Adipocyte (in vitro differentiated cells): ENCODE measurements around the gene EFNA5.

Experiments
- DNase-seq: peaks from one replicate; pipeline ENCODE4 v3.0.0-alpha.2; 2015; ENCODE audit warnings: low read depth
- H3K27me3 ChIP-seq: replicated peaks from 2 replicates; pipeline ENCODE4 v1.7.0; 2013; ENCODE audit warnings: mild to moderate bottlenecking, low read length, moderate library complexity; ENCODE audit not compliant: control insufficient read depth, insufficient read depth
- H3K36me3 ChIP-seq: 2 replicates; pipeline ENCODE4 v1.7.0; 2013; ENCODE audit warnings: low read length, mild to moderate bottlenecking, moderate library complexity; ENCODE audit not compliant: control insufficient read depth, insufficient read depth, severe bottlenecking
- H3K4me1 ChIP-seq: 2 replicates; pipeline ENCODE4 v1.7.0; 2013; ENCODE audit warnings: mild to moderate bottlenecking, low read length, moderate library complexity; ENCODE audit not compliant: control insufficient read depth, insufficient read depth
- H3K4me3 ChIP-seq: 2 replicates; pipeline ENCODE4 v1.7.0; 2013; ENCODE audit warnings: mild to moderate bottlenecking, low read length, moderate library complexity
- H3K9ac ChIP-seq: 2 replicates; pipeline ENCODE4 v1.7.0; 2013; ENCODE audit warnings: mild to moderate bottlenecking, low read length, moderate library complexity
- H3K9me3 ChIP-seq: 2 replicates; pipeline ENCODE4 v1.7.0; 2013; ENCODE audit warnings: mild to moderate bottlenecking, low read length, moderate library complexity; ENCODE audit not compliant: control insufficient read depth

EFNA5 gene

DNA sequence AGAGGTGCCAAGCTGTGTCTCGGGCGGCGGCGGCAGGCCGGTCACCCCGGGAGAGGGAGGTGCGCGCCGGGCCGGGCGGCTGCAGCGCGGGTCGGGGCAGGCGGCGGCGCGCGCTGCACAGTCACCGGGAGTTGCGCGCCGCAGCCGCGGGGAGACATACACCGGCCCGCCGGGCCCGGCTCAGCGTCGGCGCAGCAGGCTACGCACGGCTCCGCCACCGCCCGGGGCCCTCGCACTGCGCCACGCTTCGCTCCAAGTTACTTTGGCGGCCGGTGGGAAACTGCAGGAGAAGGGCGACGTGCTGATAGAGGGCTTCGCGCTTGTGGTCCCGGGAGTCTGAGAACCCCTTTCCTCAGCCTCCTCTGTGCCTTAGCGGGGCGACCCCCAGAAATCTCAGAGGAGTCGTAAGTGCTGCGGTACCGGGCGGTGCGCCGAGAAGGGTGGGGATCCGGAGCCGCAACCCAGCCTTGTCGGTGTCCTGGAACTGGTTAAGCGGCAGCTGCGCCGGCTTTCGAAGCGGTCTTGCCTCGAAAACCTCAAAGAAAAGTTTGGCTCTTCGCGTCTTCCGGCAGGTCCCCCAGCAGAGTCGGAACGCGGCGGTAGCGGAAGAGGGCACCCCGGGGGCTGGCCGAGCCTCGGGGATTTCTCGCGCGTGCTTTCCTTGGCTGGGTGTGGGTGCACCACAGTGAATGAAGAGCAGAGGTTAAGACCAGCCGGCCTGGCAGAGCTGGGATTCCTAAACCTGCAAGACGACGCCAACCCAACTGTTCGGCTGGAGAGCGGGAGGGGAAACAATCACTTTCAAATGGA, at the start of gene EFNA5:
TSS of gene EFNA5 (minus strand) at position 6 of the 810 bp plus-strand sequence.
- Histone ChIP-seq H3K27me3 (no peaks in the 10 kb centered on the region), H3K4me1 (peaks cover 16% of the 10 kb centered on the region), H3K9me3 (no peaks in the 10 kb centered on the region), H3K9ac (peak within 1 kb of the TSS; percentile 91), H3K4me3 (peak within 1 kb of the TSS; percentile 93), H3K36me3 (no peaks in the 10 kb centered on the region)
- peak; percentile 79 for DNase-seq

DNA sequence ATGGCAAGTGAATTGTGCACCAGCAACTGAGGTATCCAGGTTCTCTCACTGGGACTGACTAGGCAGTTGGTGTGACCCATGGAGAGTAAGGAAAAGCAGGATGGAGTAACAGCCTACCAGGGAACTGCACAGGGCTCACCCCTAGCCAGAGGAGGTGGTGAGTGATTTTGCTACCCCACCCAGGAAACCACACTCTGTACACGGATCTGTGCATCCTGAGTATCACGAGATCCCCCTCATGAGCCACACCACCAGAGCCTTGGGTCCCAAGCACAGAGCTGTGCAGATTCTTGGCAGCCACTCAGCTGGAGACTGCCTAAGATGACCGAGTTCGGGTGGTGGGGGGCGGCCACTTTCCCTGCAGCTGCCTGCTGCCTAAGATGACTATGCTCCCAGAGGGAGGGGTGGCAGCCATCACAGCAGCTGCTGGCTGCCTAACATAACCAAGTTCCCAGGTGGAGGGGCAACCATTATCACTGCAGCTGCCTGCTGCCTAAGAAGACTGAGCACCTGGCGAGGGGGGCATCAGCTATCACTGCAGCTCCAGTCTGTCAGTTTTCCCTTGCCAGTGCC, 48.4 kb upstream of the EFNA5 start:
- H3K4me1 ChIP-seq, result no peaks in the 10 kb centered on the region
- no peak for DNase-seq
- H3K4me3 ChIP-seq, result no peak overlapping the region
- no peaks in the 10 kb centered on the region for H3K36me3 ChIP-seq
- no peak overlapping the region for H3K9ac ChIP-seq
- H3K9me3 ChIP-seq, result peaks cover 22% of the 10 kb centered on the region
- H3K27me3 ChIP-seq, result no peaks in the 10 kb centered on the region

DNA sequence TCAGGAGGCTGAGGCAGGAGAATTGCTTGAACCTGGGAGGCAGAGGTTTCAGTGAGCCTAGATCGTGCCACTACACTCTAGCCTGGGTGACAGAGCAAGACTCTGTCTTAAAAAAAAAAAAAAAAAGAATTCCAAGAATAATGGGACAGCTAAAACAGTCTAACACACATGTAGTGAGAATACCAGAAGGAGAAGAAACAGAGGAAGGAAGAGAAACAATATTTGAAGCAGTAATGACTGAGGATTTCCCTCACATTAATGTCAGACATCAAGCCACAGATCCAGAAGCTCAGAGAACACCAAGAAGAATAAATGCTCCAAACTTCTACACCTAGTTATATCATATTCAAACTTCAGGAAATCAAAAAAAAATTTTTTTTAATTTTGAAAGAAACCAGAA, 47.1 kb upstream of the EFNA5 start:
- Histone ChIP-seq H3K9ac (no peak overlapping the region), H3K4me3 (no peak overlapping the region), H3K9me3 (peaks cover 22% of the 10 kb centered on the region), H3K4me1 (no peaks in the 10 kb centered on the region), H3K27me3 (no peaks in the 10 kb centered on the region), H3K36me3 (no peaks in the 10 kb centered on the region)
- no peak for DNase-seq

DNA sequence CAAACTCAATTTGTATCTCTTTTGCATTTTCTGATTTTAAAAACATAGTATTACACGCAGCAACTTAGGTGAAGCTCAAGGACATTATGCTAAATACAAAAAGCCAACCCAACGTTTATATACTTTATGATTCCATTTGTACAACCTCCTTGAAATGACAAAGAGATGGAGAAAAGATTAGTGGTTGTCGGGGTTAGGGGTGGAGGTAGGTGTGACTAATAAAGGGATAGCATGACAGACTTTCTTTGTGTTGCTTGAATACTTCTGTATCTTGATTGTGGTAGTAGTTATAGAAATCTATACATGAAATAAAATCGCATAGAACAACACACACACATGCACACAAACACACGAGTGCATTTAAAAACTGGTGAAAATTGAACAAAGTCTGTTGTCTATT, 42.5 kb upstream of the EFNA5 start:
- Histone ChIP-seq H3K36me3 (no peaks in the 10 kb centered on the region), H3K9me3 (no peaks in the 10 kb centered on the region), H3K4me1 (no peaks in the 10 kb centered on the region), H3K27me3 (no peaks in the 10 kb centered on the region), H3K9ac (no peak overlapping the region), H3K4me3 (no peak overlapping the region)
- DNase-seq, result no peak

DNA sequence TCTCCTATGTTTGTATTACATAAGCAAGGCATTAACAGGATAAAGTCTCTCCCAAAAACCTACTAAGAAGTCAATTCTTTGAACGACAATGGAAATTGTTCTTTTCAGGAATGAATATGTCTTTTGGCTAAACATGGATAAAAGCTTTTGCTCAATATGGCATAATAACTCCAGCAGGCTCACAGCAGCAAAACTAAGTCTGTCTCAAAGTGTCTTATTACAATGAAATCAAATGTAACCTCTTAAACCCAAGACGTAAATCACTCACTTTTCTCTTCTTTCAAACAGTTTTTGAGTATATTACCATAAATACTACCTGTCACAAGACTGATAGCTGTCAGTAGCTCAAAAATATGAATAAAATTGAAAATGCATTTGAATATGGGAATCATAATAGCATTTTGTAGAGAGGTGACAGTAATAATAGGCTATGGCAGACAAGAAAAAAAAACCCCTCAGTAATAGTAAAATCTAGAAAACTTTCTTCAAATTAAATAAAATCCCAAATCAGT, 41.7 kb upstream of the EFNA5 start:
- no peak overlapping the region for H3K9ac ChIP-seq
- no peaks in the 10 kb centered on the region for H3K27me3 ChIP-seq
- no peak overlapping the region for H3K4me3 ChIP-seq
- no peaks in the 10 kb centered on the region for H3K4me1 ChIP-seq
- H3K36me3 ChIP-seq, result no peaks in the 10 kb centered on the region
- no peaks in the 10 kb centered on the region for H3K9me3 ChIP-seq
- no peak for DNase-seq

DNA sequence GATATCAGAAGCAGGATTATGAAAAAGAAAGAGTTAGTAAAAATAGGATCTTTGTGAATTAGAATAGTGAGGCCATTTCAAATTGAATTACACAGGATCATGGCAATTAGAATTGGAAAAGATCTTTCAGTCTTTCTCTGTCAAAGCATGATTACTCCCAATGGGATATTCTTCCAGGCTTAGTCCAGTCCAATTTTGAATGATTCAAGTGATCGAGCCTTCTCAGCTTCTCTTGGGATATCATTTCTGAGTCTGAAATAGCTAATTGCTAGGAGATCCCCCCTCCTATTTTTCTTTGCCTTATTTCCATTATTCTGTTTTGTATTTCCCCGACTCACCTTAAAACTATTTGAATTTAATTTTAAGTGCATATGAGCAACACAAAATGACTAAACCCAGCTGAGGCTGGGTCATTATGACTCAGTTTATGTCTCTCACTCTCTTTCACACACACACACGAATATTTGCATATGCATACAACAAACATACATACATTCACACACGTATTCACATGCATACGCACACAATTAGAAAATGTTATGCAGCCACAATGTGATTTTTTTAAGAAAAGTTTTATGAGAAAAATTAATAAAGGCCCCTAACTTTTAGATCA, 34.8 kb upstream of the EFNA5 start:
- Histone ChIP-seq H3K36me3 (no peaks in the 10 kb centered on the region), H3K4me3 (peak overlapping the region; percentile 76), H3K9ac (peak overlapping the region; percentile 53), H3K4me1 (peaks cover 5% of the 10 kb centered on the region), H3K9me3 (no peaks in the 10 kb centered on the region), H3K27me3 (no peaks in the 10 kb centered on the region)
- peak; percentile 47 for DNase-seq

DNA sequence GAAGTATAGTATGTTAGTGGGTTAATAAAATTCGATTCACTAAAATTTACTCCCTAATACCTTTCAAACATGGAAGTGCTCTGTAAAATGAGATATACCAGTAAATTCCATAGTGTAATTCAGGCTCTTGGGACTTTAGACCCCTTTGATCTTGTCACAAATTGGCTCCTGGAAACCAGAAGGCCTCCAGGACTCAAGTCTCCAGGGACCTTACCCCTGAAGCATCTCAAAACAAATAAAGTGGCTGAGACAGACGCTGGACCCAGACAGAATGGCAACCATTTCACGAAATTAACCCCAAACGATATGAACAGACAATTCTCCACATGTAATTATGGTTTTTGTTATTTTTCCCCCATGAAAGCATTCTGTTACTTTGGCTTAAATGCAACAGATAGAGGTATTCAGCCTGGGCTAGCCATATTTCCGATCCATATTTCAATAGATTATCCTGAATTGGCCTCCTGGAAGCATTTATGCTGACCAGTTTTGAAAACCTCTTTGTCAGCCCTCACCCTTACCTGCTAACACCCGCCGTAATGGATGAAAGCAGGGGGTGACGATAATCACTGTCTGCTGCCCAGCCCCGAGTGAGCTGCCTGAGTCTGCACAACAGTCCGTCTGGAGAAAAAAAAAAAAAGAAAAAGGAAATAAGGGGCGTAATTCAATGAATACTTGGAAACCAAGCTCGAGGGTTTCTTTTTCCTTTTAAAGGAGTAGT, 34.1 kb upstream of the EFNA5 start:
- H3K9me3 ChIP-seq, result no peaks in the 10 kb centered on the region
- H3K36me3 ChIP-seq, result no peaks in the 10 kb centered on the region
- H3K27me3 ChIP-seq, result no peaks in the 10 kb centered on the region
- peak; percentile 46 for DNase-seq
- peak overlapping the region; percentile 76 for H3K4me3 ChIP-seq
- H3K4me1 ChIP-seq, result peaks cover 11% of the 10 kb centered on the region
- H3K9ac ChIP-seq, result peak overlapping the region; percentile 53

DNA sequence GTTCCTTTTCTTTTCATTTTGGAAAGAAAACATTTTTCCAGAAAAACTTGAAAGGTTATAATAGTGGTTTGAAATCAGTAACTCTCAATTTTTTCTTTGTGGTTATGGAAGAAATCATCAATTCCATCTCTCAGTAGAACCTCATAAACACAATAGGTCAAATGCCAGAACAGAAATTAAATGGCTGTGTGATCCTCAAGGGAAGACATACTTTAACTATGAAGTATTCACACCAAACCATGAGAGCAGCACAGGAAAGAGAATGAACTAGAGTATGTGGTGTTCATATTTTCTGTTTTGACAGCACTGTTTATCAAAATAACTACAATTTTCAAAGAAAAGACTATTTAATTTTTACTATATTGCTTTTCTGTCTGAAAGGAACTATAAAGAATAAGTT, 29.7 kb upstream of the EFNA5 start:
- H3K4me1 ChIP-seq, result peaks cover 12% of the 10 kb centered on the region
- H3K9ac ChIP-seq, result no peak overlapping the region
- H3K4me3 ChIP-seq, result no peak overlapping the region
- H3K36me3 ChIP-seq, result no peaks in the 10 kb centered on the region
- H3K27me3 ChIP-seq, result no peaks in the 10 kb centered on the region
- no peaks in the 10 kb centered on the region for H3K9me3 ChIP-seq
- DNase-seq, result peak; percentile 27

DNA sequence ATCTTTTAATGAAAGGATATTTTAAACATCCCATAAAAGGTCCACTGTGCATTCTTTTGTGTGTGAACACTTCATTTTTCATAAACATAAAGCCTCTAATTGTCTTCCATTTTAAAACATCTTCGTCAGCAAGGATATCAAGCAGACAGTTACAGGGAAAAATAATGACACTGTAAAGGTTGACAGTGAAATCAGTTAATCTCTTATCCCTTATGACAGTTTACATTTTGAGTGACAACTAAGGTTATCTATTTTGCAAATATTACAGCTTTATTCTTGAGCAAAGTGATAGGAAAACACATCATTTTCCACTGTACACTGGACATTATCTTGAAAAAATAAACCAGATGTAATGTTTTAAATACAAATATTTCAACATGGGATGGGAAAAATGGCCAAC, 28.7 kb upstream of the EFNA5 start:
- H3K9me3 ChIP-seq, result no peaks in the 10 kb centered on the region
- H3K36me3 ChIP-seq, result no peaks in the 10 kb centered on the region
- no peak overlapping the region for H3K9ac ChIP-seq
- no peak overlapping the region for H3K4me3 ChIP-seq
- peaks cover 12% of the 10 kb centered on the region for H3K4me1 ChIP-seq
- no peak for DNase-seq
- no peaks in the 10 kb centered on the region for H3K27me3 ChIP-seq

DNA sequence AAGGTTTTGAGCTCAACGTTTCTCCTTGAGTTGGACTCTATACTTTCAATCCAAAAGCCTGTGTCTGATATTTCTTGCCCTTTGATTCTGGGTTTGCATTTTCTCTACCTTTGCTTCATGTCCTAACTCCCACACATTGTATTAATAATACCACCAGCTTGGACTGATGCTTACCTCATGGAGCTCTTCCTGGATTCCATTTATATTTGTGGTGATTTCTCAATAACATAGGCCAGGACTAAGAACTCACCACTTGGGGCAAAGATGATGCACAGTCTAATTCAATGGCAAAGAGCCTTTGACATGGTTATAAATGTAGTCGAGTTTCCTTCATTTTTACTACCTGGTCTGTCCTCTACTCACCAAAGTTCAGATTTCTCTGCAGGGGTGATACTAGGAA, 27.5 kb upstream of the EFNA5 start:
- Histone ChIP-seq H3K4me3 (no peak overlapping the region), H3K27me3 (no peaks in the 10 kb centered on the region), H3K36me3 (no peaks in the 10 kb centered on the region), H3K9me3 (no peaks in the 10 kb centered on the region), H3K4me1 (peaks cover 12% of the 10 kb centered on the region), H3K9ac (no peak overlapping the region)
- DNase-seq, result peak; percentile 19

DNA sequence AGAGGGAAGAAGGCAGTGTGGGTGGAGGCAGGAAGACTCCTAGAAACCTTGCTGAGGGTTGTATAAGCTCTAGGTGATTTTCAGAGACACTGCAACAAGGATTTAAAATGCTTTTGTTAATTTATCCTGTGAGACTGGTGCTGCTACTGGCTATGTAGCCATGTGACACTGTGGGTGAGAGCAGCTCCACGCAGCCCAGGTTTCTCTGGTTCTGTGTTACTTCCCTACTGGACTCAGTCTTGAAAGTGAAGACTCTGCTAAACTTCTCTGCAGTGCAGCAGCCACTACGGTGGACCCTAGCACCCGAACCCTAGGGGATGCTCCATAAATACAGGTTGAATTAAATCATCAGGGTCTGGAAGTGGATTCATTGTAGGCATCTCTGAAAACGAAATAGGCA, 25.8 kb upstream of the EFNA5 start:
- Histone ChIP-seq H3K9me3 (peaks cover 7% of the 10 kb centered on the region), H3K27me3 (no peaks in the 10 kb centered on the region), H3K9ac (no peak overlapping the region), H3K4me3 (no peak overlapping the region), H3K36me3 (no peaks in the 10 kb centered on the region), H3K4me1 (peaks cover 12% of the 10 kb centered on the region)
- DNase-seq, result no peak
